HG03103 (cell line): ENCODE data around the gene RBM4B.
"Not testable (repeated sequence)": the region's sequence is repeated elsewhere in the genome, so short reads cannot be mapped to it uniquely, and the experiment has no call there.

Experiments used
- ATAC-seq: cut with Tn5 transposase; IDR thresholded peaks from one replicate; pipeline ENCODE4 v1.9.1; 2021; ENCODE audit warnings: low read depth; ENCODE audit not compliant: unreplicated experiment

RBM4B gene

GRCh38 chr11:66677599-66678375, at the start of gene RBM4B:
Gene RBM4B, minus strand, starts transcription at chr11:66677887. Its CDS starts 808 bp downstream, at chr11:66677079.
- ATAC-seq, result peak; percentile 80

- ATAC-seq, result no peak
Measured at GRCh38 chr11:66725647-66726046, 48.0 kb upstream of the RBM4B start.

GRCh38 chr11:66725114-66725513, 47.4 kb upstream of the RBM4B start:
- ATAC-seq, result no peak

GRCh38 chr11:66724167-66724566, 46.5 kb upstream of the RBM4B start:
- ATAC-seq, result not testable (repeated sequence)

- ATAC-seq, result no peak
Measured at GRCh38 chr11:66723693-66724092, 46.0 kb upstream of the RBM4B start.

GRCh38 chr11:66722745-66723651, 45.3 kb upstream of the RBM4B start:
- ATAC-seq, result no peak

GRCh38 chr11:66721939-66722338, 44.3 kb upstream of the RBM4B start:
- ATAC-seq, result no peak

GRCh38 chr11:66720899-66721470, 43.3 kb upstream of the RBM4B start:
- ATAC-seq, result no peak

GRCh38 chr11:66720223-66720898, 42.7 kb upstream of the RBM4B start:
- no peak for ATAC-seq

GRCh38 chr11:66719111-66719872, 41.6 kb upstream of the RBM4B start:
- no peak for ATAC-seq

GRCh38 chr11:66718320-66718971, 40.8 kb upstream of the RBM4B start:
- no peak for ATAC-seq

- ATAC-seq, result no peak
Measured at GRCh38 chr11:66717925-66718319, 40.2 kb upstream of the RBM4B start.

- ATAC-seq, result no peak
Measured at GRCh38 chr11:66716996-66717395, 39.3 kb upstream of the RBM4B start.

- ATAC-seq, result no peak
Measured at GRCh38 chr11:66715346-66716085, 37.8 kb upstream of the RBM4B start.

GRCh38 chr11:66713746-66714480, 36.2 kb upstream of the RBM4B start:
- ATAC-seq, result no peak

- ATAC-seq, result no peak
Measured at GRCh38 chr11:66710384-66710930, 32.8 kb upstream of the RBM4B start.

GRCh38 chr11:66708701-66709100, 31.0 kb upstream of the RBM4B start:
- no peak for ATAC-seq

GRCh38 chr11:66708094-66708493, 30.4 kb upstream of the RBM4B start:
- no peak for ATAC-seq
